Hepatocyte (in vitro differentiated cells): Measurements from ENCODE around the gene C5AR2.

Source experiments
- EZH2 ChIP-seq: fragments of 200-600 bp; sonication (generic); IDR thresholded peaks from 2 replicates; pipeline ENCODE4 v1.6.1; 2016; ENCODE audit warnings: antibody characterized with exemption, mild to moderate bottlenecking, borderline replicate concordance
- TF ChIP-seq, protein P1 (sequence below): fragments of 200-600 bp; sonication (generic); IDR thresholded peaks from 2 replicates; pipeline ENCODE4 v1.5.1; 2016; ENCODE audit warnings: antibody characterized with exemption, mild to moderate bottlenecking; ENCODE audit not compliant: poor library complexity

DNA sequence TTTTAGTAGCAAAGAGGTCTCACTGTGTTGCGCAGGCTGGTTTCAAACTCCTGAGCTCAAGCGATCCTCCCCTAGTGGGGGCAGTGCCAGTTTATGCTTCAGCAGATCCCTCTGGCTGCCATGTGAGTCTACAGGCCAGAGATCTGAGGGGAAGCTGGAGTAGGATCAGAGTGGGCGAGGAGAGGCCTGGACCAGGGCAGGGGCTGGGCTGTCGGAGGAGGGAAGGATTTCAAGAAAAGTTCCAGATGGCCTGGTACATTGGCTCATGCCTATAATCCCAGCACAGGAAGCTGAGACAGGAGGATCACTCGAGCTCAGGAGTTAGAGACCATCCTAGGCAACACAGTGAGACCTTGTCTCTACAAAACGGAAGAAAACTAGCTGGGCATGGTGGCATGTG is 27.0 kb downstream of the C5AR2 start:
- TF ChIP-seq, protein P1, sequence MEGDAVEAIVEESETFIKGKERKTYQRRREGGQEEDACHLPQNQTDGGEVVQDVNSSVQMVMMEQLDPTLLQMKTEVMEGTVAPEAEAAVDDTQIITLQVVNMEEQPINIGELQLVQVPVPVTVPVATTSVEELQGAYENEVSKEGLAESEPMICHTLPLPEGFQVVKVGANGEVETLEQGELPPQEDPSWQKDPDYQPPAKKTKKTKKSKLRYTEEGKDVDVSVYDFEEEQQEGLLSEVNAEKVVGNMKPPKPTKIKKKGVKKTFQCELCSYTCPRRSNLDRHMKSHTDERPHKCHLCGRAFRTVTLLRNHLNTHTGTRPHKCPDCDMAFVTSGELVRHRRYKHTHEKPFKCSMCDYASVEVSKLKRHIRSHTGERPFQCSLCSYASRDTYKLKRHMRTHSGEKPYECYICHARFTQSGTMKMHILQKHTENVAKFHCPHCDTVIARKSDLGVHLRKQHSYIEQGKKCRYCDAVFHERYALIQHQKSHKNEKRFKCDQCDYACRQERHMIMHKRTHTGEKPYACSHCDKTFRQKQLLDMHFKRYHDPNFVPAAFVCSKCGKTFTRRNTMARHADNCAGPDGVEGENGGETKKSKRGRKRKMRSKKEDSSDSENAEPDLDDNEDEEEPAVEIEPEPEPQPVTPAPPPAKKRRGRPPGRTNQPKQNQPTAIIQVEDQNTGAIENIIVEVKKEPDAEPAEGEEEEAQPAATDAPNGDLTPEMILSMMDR, result no peak
- no peak for TF ChIP-seq EZH2
